ENCODE results near the gene SH3BGRL3. TPM values are rescaled to one million over a fixed set of nuclear protein-coding genes. Genes with fewer than 3 reads are reported as not detected.
A peak's percentile ranks its signal among the peaks of the same experiment; 100 is the strongest.

The SH3BGRL3 gene
- total and polyA plus RNA-seq, 2 of the 13 experiments (the other 11 are each of a cell fraction or from before 2014, with no cell fraction given) = 11.4 to 12.2 TPM

- TF ChIP-seq ZNF350 (CRISPR knock-in tag; IDR thresholded peaks at IDR 0.05; ENCODE audit: borderline replicate concordance, low read depth) (no peak), ZNF281 (CRISPR knock-in tag; IDR thresholded peaks at IDR 0.05; ENCODE audit: borderline replicate concordance) (peak; percentile 29; the same call in 1 of the 2 replicates), ZBTB39 (CRISPR knock-in tag; IDR thresholded peaks at IDR 0.05) (no peak), ARNTL (CRISPR knock-in tag; IDR thresholded peaks at IDR 0.05) (no peak), ZFP41 (CRISPR knock-in tag; IDR thresholded peaks at IDR 0.05; ENCODE audit: borderline replicate concordance) (peak; percentile 18; the same call in 1 of the 2 replicates), SPEN (CRISPR knock-in tag; IDR thresholded peaks at IDR 0.05; ENCODE audit: low read depth) (no peak; the same call in 1 of the 2 replicates), ATF1 (CRISPR knock-in tag; IDR thresholded peaks at IDR 0.05) (no peak), NFKB2 (CRISPR knock-in tag; IDR thresholded peaks at IDR 0.05; ENCODE audit: borderline replicate concordance) (0 out of 2 replicates have a peak, but pooled peaks have one; percentile 10), MAX (IDR thresholded peaks at IDR 0.05) (no peak), SALL1 (CRISPR knock-in tag; IDR thresholded peaks at IDR 0.05) (no peak), ZKSCAN8 (CRISPR knock-in tag; IDR thresholded peaks at IDR 0.05; ENCODE audit: borderline replicate concordance) (no peak), U2AF1 (optimal IDR thresholded peaks at IDR 0.05; ENCODE audit: low read depth, low read length) (no peak), NFE2L2 (IDR thresholded peaks at IDR 0.05; ENCODE audit: low read length) (no peak), RBM22 (optimal IDR thresholded peaks at IDR 0.05; ENCODE audit: low read length) (no peak), SMAD9 (CRISPR knock-in tag; IDR thresholded peaks at IDR 0.05) (no peak), ZNF510 (CRISPR knock-in tag; IDR thresholded peaks at IDR 0.05; ENCODE audit: low read depth) (0 out of 2 replicates have a peak, but pooled peaks have one; percentile 3), SKIL (CRISPR knock-in tag; IDR thresholded peaks at IDR 0.05; ENCODE audit: borderline replicate concordance) (no peak), SOX13 (IDR thresholded peaks at IDR 0.05) (no peak), SOX13 (CRISPR knock-in tag; conservative IDR thresholded peaks at IDR 0.05 in 1 of 2, IDR thresholded peaks at IDR 0.05 in 1 of 2) (no peak), ZSCAN22 (CRISPR knock-in tag; IDR thresholded peaks at IDR 0.05) (no peak), ZNF740 (CRISPR knock-in tag; IDR thresholded peaks at IDR 0.05) (no peak), TEAD2 (CRISPR knock-in tag; IDR thresholded peaks at IDR 0.05) (no peak)
These were observed 602 bp downstream of the SH3BGRL3 start (continued) for GRCh38 chr1:26280333-26281042.
